K562 (cell line): ENCODE data around the gene COX14. TPM values are rescaled to one million over a fixed set of nuclear protein-coding genes. Genes with fewer than 3 reads are reported as not detected.

Experiments used
- ATF3 ChIP-seq, 2 experiments: fragments of 450-650 bp in 1 of 2; sonication (generic) in 1 of 2; formaldehyde crosslinking in 1 of 2; IDR thresholded peaks in 1 of 2; conservative IDR thresholded peaks in 1 of 2; 2 replicates each; pipeline versions ENCODE4 v1.6.1 to v1.8.1; 2016 to 2023; ENCODE audit warnings: mild to moderate bottlenecking in 2 of 2, moderate library complexity in 2 of 2, inconsistent platforms in 1 of 2, missing genetic modification reagents in 1 of 2
- ATF7 ChIP-seq: fragments of 450-650 bp; IDR thresholded peaks from 2 replicates; pipeline ENCODE4 v1.7.1; 2014; ENCODE audit warnings: mild to moderate bottlenecking, moderate library complexity
- BCL6 ChIP-seq: fragments of 250-450 bp; sonication (Bioruptor Pico); IDR thresholded peaks from 2 replicates; pipeline ENCODE4 v1.4.0; 2020
- BRCA1 ChIP-seq, 2 experiments: fragments of 450-650 bp in 1 of 2; sonication (generic) in 1 of 2; formaldehyde crosslinking in 1 of 2; IDR thresholded peaks; 2 replicates each; pipeline versions ENCODE4 v1.5.0 to v1.6.1; 2017 to 2020; ENCODE audit warnings: mild to moderate bottlenecking in 1 of 2, missing genetic modification reagents in 1 of 2
- CTCF ChIP-seq, 3 experiments: IDR thresholded peaks in 2 of 3; conservative IDR thresholded peaks in 1 of 3; 2 replicates each; pipeline ENCODE4 v1.5.1; 2011 to 2012; ENCODE audit warnings: low read length in 3 of 3, mild to moderate bottlenecking in 3 of 3, control low read depth in 2 of 3, improper control_type of control experiment in 1 of 3, inconsistent platforms in 1 of 3, low read depth in 1 of 3, mixed read lengths in 1 of 3, moderate library complexity in 1 of 3; ENCODE audit not compliant: insufficient read depth in 2 of 3
- DLX4 ChIP-seq: fragments of 250-450 bp; sonication (Bioruptor Pico); IDR thresholded peaks from 2 replicates; pipeline ENCODE4 v1.6.1; 2021; ENCODE audit warnings: mild to moderate bottlenecking
- EGR1 ChIP-seq: fragments of 450-650 bp; conservative IDR thresholded peaks from 2 replicates; pipeline ENCODE4 v1.6.1; 2017; ENCODE audit warnings: mild to moderate bottlenecking
- FOXP4 ChIP-seq: sonication (generic); formaldehyde crosslinking; IDR thresholded peaks from 2 replicates; pipeline ENCODE4 v1.8.0; 2022; ENCODE audit warnings: mild to moderate bottlenecking, missing genetic modification reagents, borderline replicate concordance
- GABPB1 ChIP-seq: sonication (generic); formaldehyde crosslinking; IDR thresholded peaks from 2 replicates; pipeline ENCODE4 v1.8.0; 2022; ENCODE audit warnings: mild to moderate bottlenecking, missing genetic modification reagents
- HMG20B ChIP-seq: fragments of 250-450 bp; sonication (Bioruptor Pico); IDR thresholded peaks from 2 replicates; pipeline ENCODE4 v1.5.0; 2021; ENCODE audit warnings: mild to moderate bottlenecking
- IFI16 ChIP-seq: fragments of 250-450 bp; sonication (Bioruptor Pico); IDR thresholded peaks from 2 replicates; pipeline ENCODE4 v2.1.2; 2022; ENCODE audit warnings: mild to moderate bottlenecking, inconsistent platforms
- MAFG ChIP-seq: fragments of 450-650 bp; conservative IDR thresholded peaks from 2 replicates; pipeline ENCODE4 v1.6.1; 2016; ENCODE audit warnings: missing genetic modification characterization, missing compliant biosample characterization
- MBD2 ChIP-seq: sonication (generic); IDR thresholded peaks from 2 replicates; pipeline ENCODE4 v1.6.1; 2016; ENCODE audit warnings: low read depth, borderline replicate concordance
- RBBP5 ChIP-seq: fragments of 200-600 bp; sonication (generic); IDR thresholded peaks from 2 replicates; pipeline ENCODE4 v1.6.1; 2012; ENCODE audit warnings: borderline replicate concordance, mild to moderate bottlenecking, low read length, control low read depth, inconsistent platforms; ENCODE audit not compliant: insufficient read depth, poor library complexity, severe bottlenecking
- STAT5A ChIP-seq: IDR thresholded peaks from 2 replicates; pipeline ENCODE4 v1.6.1; 2012; ENCODE audit warnings: low read length, inconsistent platforms, borderline replicate concordance
- TEAD2 ChIP-seq: fragments of 450-650 bp; IDR thresholded peaks from 2 replicates; pipeline ENCODE4 v1.6.1; 2016; ENCODE audit warnings: missing genetic modification characterization, control low read depth, missing compliant biosample characterization
- TFAP4 ChIP-seq: sonication (generic); formaldehyde crosslinking; IDR thresholded peaks from 2 replicates; pipeline ENCODE4 v1.8.0; 2022; ENCODE audit warnings: missing genetic modification reagents, mild to moderate bottlenecking, moderate library complexity, borderline replicate concordance
- THRAP3 ChIP-seq: fragments of 450-650 bp; IDR thresholded peaks from 2 replicates; pipeline ENCODE4 v1.6.1; 2016; ENCODE audit warnings: mild to moderate bottlenecking, inconsistent platforms, borderline replicate concordance
- ZNF699 ChIP-seq: fragments of 250-450 bp; sonication (Bioruptor Pico); IDR thresholded peaks from 2 replicates; pipeline ENCODE4 v1.8.0; 2021; ENCODE audit warnings: mild to moderate bottlenecking, moderate library complexity; ENCODE audit not compliant: insufficient replicate concordance
- ZNF830 ChIP-seq: fragments of 250-450 bp; sonication (Bioruptor Pico); IDR thresholded peaks from 2 replicates; pipeline ENCODE4 v1.5.0; 2021; ENCODE audit warnings: mild to moderate bottlenecking
- polyA plus RNA-seq, 8 experiments: library from polyadenylated mRNA; depleted of rRNA in 4 of 8; stranded (reverse) in 5 of 8; unstranded in 3 of 8; fragments of >200 nt; fragmentation: Nextera tagmentation in 2 of 8; fragmentation: Illumina TruSeq in 1 of 8; extraction: Ambion mirVana in 2 of 8; extraction: Trizol in 1 of 8; gene quantifications; 2 replicates each; pipeline versions ENCODE4 v1.2.1 to v1.2.3, GENCODE V29; 2011 to 2014; ENCODE audit warnings: inconsistent platforms in 1 of 8, missing spikeins in 1 of 8
- total RNA-seq, 7 experiments: library from RNA; depleted of rRNA in 6 of 7; stranded (reverse); fragments of >200 nt in 6 of 7; fragmentation: Illumina TruSeq in 2 of 7; extraction: Trizol in 2 of 7; gene quantifications; 2 replicates each; pipeline versions ENCODE4 v1.2.1 to v1.2.3, GENCODE V29; 2011 to 2021; ENCODE audit warnings: low replicate concordance in 1 of 7

COX14 gene
- total and polyA plus RNA-seq, 9 of the 15 experiments (the other 6 are each of a cell fraction or from before 2014, with no cell fraction given), result 44.4 to 269 (median 53.4) TPM

- no peak for TF ChIP-seq STAT5A
- no peak for TF ChIP-seq FOXP4 (CRISPR knock-in tag)
- no peak for TF ChIP-seq ATF3 (IDR thresholded peaks at IDR 0.05)
- TF ChIP-seq ATF3 (CRISPR knock-in tag; conservative IDR thresholded peaks at IDR 0.05), result no peak
- TF ChIP-seq EGR1, result peak; percentile 50
- TF ChIP-seq ZNF830 (CRISPR knock-in tag), result no peak
- no peak for TF ChIP-seq BRCA1 (IDR thresholded peaks at IDR 0.05)
- TF ChIP-seq BRCA1 (CRISPR knock-in tag; IDR thresholded peaks at IDR 0.05), result no peak
- peak; percentile 56 for TF ChIP-seq GABPB1 (CRISPR knock-in tag)
- peak; percentile 26; the same call in 1 of the 2 replicates for TF ChIP-seq MBD2
- no peak for TF ChIP-seq THRAP3
- peak; percentile 91 for TF ChIP-seq RBBP5
- no peak for TF ChIP-seq BCL6 (CRISPR knock-in tag)
- TF ChIP-seq TEAD2 (tag), result no peak
- TF ChIP-seq TFAP4 (CRISPR knock-in tag), result peak; percentile 78
- TF ChIP-seq MAFG (tag), result no peak
- no peak for TF ChIP-seq ZNF699
- TF ChIP-seq DLX4 (CRISPR knock-in tag), result no peak
- no peak for TF ChIP-seq IFI16 (CRISPR knock-in tag)
- TF ChIP-seq ATF7, result peak; percentile 81
- peak in 2 of 3 experiments; percentile 31 to 49; a peak in 3 of 6 replicates for TF ChIP-seq CTCF (IDR thresholded peaks at IDR 0.05 in 2 of 3, conservative IDR thresholded peaks at IDR 0.05 in 1 of 3; ENCODE audit: insufficient read depth in 2 of 3, low read depth in 1 of 3, low read length in 3 of 3)
- TF ChIP-seq HMG20B, result no peak
Measured at GRCh38 chr12:50167049-50167828, 55.2 kb downstream of the COX14 start, which contains the start of gene CERS5 (continued).
